GM19463 (cell line): Measurements from ENCODE around the gene WDCP.
"Not testable (repeated sequence)": the region's sequence is repeated elsewhere in the genome, so short reads cannot be mapped to it uniquely, and the experiment has no call there.

ENCODE experiments used
- ATAC-seq: cut with Tn5 transposase; IDR thresholded peaks from one replicate; pipeline ENCODE4 v1.9.1; 2021; ENCODE audit warnings: mild to moderate bottlenecking, moderate library complexity; ENCODE audit not compliant: unreplicated experiment

The WDCP gene

GRCh38 chr2:24072259-24072658 lies 25.1 kb upstream of the WDCP start:
- ATAC-seq: no peak

- no peak for ATAC-seq
Observed at GRCh38 chr2:24065341-24065740, 18.1 kb upstream of the WDCP start.

GRCh38 chr2:24058564-24059271 lies 11.5 kb upstream of the WDCP start:
- no peak for ATAC-seq

- ATAC-seq: no peak
Observed at GRCh38 chr2:24055750-24056149, 8.6 kb upstream of the WDCP start.

GRCh38 chr2:24054366-24055010 lies 7.3 kb upstream of the WDCP start:
- ATAC-seq: no peak

- no peak for ATAC-seq
Observed at GRCh38 chr2:24052951-24053350, 5.8 kb upstream of the WDCP start.

GRCh38 chr2:24051833-24052232 lies 4.6 kb upstream of the WDCP start:
- no peak for ATAC-seq

GRCh38 chr2:24050041-24050979 lies 3.1 kb upstream of the WDCP start:
- no peak for ATAC-seq

- ATAC-seq: no peak
Observed at GRCh38 chr2:24049485-24050021, 2.4 kb upstream of the WDCP start, which contains the start of gene FKBP1B. Gene FKBP1B, plus strand, starts transcription at chr2:24049741. Its CDS starts 109 bp downstream, at chr2:24049850.

- ATAC-seq: no peak
Observed at GRCh38 chr2:24048769-24049484, 1.7 kb upstream of the WDCP start.

- no peak for ATAC-seq
Observed at GRCh38 chr2:24047703-24048033, 477 bp upstream of the WDCP start.

- ATAC-seq: no peak
Observed at GRCh38 chr2:24046599-24046929, 627 bp downstream of the WDCP start.

GRCh38 chr2:24045511-24046508 lies 1.4 kb downstream of the WDCP start:
- no peak for ATAC-seq

- ATAC-seq: not testable (repeated sequence)
Observed at GRCh38 chr2:24043133-24043532, 4.1 kb downstream of the WDCP start.

- ATAC-seq: no peak
Observed at GRCh38 chr2:24040511-24040910, 6.7 kb downstream of the WDCP start.

GRCh38 chr2:24038786-24039499 lies 8.2 kb downstream of the WDCP start:
- no peak for ATAC-seq

GRCh38 chr2:24026233-24026632 lies 21.0 kb downstream of the WDCP start:
- no peak for ATAC-seq

GRCh38 chr2:24024996-24025663 lies 22.1 kb downstream of the WDCP start:
- ATAC-seq: no peak
